Right atrium auricular region (tissue), 2 donors: ENCODE results near the gene OR2H2. TPM values are rescaled to one million over a fixed set of nuclear protein-coding genes. Genes with fewer than 3 reads are reported as not detected.
A peak's percentile ranks its signal among the peaks of the same experiment; 100 is the strongest.

Source experiments
- DNase-seq: peaks from one replicate; pipeline ENCODE4 v3.0.0-alpha.2; 2019; ENCODE audit warnings: low spot score
- H3K27ac ChIP-seq, 2 donors: fragments of 200-600 bp; sonication (generic); 1 replicate in 1 of 2; 2 replicates in 1 of 2; pipeline ENCODE4 v1.5.1; 2016 to 2019
- H3K27me3 ChIP-seq, 2 donors: fragments of 200-600 bp; sonication (generic); one replicate each; pipeline versions ENCODE4 v1.5.1 to v1.6.0; 2017 to 2019
- H3K36me3 ChIP-seq: fragments of 200-600 bp; sonication (generic); one replicate; pipeline ENCODE4 v1.5.1; 2016
- H3K4me1 ChIP-seq, 2 donors: fragments of 200-600 bp; sonication (generic); one replicate each; pipeline versions ENCODE4 v1.5.1 to v1.6.0; 2017 to 2019
- H3K4me3 ChIP-seq, 2 donors: fragments of 200-600 bp; sonication (generic); 1 replicate in 1 of 2; 2 replicates in 1 of 2; pipeline ENCODE4 v1.5.1; 2017 to 2019; ENCODE audit warnings: mild to moderate bottlenecking in 1 of 2, moderate library complexity in 1 of 2
- H3K9me3 ChIP-seq, 2 donors: fragments of 200-600 bp; sonication (generic); one replicate each; pipeline ENCODE4 v1.5.1; 2019
- CTCF ChIP-seq, 2 donors: fragments of 200-600 bp; sonication (generic); IDR thresholded peaks; one replicate each; pipeline ENCODE4 v1.5.1; 2019; ENCODE audit warnings: antibody characterized with exemption in 2 of 2
- total RNA-seq, 2 donors: library from RNA; depleted of rRNA; stranded (reverse); fragments of >200 nt; gene quantifications; one replicate each; pipeline ENCODE4 v1.1.0, GENCODE V29; 2016

Gene OR2H2
- total RNA-seq, 2 donors from 2014 or later = not detected

- H3K9me3 ChIP-seq = no peaks in the 10 kb centered on the region
- H3K36me3 ChIP-seq = no peaks in the 10 kb centered on the region
- peak overlapping the region; percentile 83 to 91 for H3K27ac ChIP-seq
- peaks cover 3 to 34% of the 10 kb centered on the region in 2 donors for H3K4me1 ChIP-seq
- H3K27me3 ChIP-seq = no peaks in the 10 kb centered on the region
- DNase-seq = no peak
- H3K4me3 ChIP-seq = peak overlapping the region; percentile 86 to 92
- TF ChIP-seq CTCF (IDR thresholded peaks at IDR 0.05) = no peak
Observed at GRCh38 chr6:29631860-29632731, 47.2 kb downstream of the OR2H2 start.

- no peak for TF ChIP-seq CTCF (IDR thresholded peaks at IDR 0.05)
- Histone ChIP-seq H3K27ac (peak within 1 kb of the TSS; percentile 83 to 91), H3K27me3 (no peaks in the 10 kb centered on the region), H3K4me3 (peak within 1 kb of the TSS; percentile 86 to 92), H3K9me3 (no peaks in the 10 kb centered on the region), H3K36me3 (no peaks in the 10 kb centered on the region), H3K4me1 (peaks cover 3 to 27% of the 10 kb centered on the region in 2 donors)
- DNase-seq = peak; percentile 82
Observed at GRCh38 chr6:29632789-29633533, 48.0 kb downstream of the OR2H2 start, which contains the start of gene GABBR1. TSS of gene GABBR1 (minus strand) at chr6:29633183. CDS start at chr6:29632385, 798 bp downstream.

- Histone ChIP-seq H3K27ac (peak overlapping the region; percentile 83 to 91), H3K9me3 (no peaks in the 10 kb centered on the region), H3K36me3 (no peaks in the 10 kb centered on the region), H3K27me3 (no peaks in the 10 kb centered on the region), H3K4me3 (peak overlapping the region; percentile 86 to 92), H3K4me1 (peaks cover 3 to 23% of the 10 kb centered on the region in 2 donors)
- no peak for DNase-seq
- TF ChIP-seq CTCF (IDR thresholded peaks at IDR 0.05) = no peak
Observed at GRCh38 chr6:29633534-29633905, 48.6 kb downstream of the OR2H2 start.

- peaks cover 0 to 1% of the 10 kb centered on the region in 2 donors for H3K4me1 ChIP-seq
- no peak overlapping the region for H3K27ac ChIP-seq
- TF ChIP-seq CTCF (IDR thresholded peaks at IDR 0.05) = no peak
- no peak for DNase-seq
- no peaks in the 10 kb centered on the region for H3K9me3 ChIP-seq
- no peak overlapping the region for H3K4me3 ChIP-seq
- H3K36me3 ChIP-seq = no peaks in the 10 kb centered on the region
- no peaks in the 10 kb centered on the region for H3K27me3 ChIP-seq
Observed at GRCh38 chr6:29637247-29637646, 52.3 kb downstream of the OR2H2 start.

Other genes starting within 250 kb of the OR2H2 start
- not detected for gene OR5V1, start 216.3 kb upstream of the OR2H2 start, total RNA-seq
- not detected for gene OR12D3, start 209.8 kb upstream of the OR2H2 start, total RNA-seq
- gene OR12D2, start 189.5 kb upstream of the OR2H2 start, total RNA-seq = not detected
- not detected for gene OR12D1, start 170.2 kb upstream of the OR2H2 start, total RNA-seq
- not detected for gene OR10C1, start 145.8 kb upstream of the OR2H2 start, total RNA-seq
- gene OR11A1, start 128.1 kb upstream of the OR2H2 start, total RNA-seq = not detected
- not detected for gene OR2H1, start 128.0 kb upstream of the OR2H2 start, total RNA-seq
- not detected for gene MAS1L, start 97.2 kb upstream of the OR2H2 start, total RNA-seq
- gene UBD, start 25.4 kb upstream of the OR2H2 start, total RNA-seq = not detected
- 10 to 100 TPM; 16.4 to 32.0 TPM for gene GABBR1, start 48.1 kb downstream of the OR2H2 start, total RNA-seq
- 1 to 10 TPM in 1 of 2 donors, under 1 TPM in 1; 0.16 to 2.4 TPM for gene MOG, start 72.0 kb downstream of the OR2H2 start, total RNA-seq
- 10 to 100 TPM in 1 of 2 donors, under 1 TPM in 1; 0.30 to 12.6 TPM for gene ZFP57, start 96.0 kb downstream of the OR2H2 start, total RNA-seq
- gene HLA-F, start 138.3 kb downstream of the OR2H2 start, total RNA-seq = 10 to 100 TPM; 21.1 to 36.7 TPM
- gene HLA-G, start 242.7 kb downstream of the OR2H2 start, total RNA-seq = not detected